ENCODE data around the gene GALNT16.

DNA sequence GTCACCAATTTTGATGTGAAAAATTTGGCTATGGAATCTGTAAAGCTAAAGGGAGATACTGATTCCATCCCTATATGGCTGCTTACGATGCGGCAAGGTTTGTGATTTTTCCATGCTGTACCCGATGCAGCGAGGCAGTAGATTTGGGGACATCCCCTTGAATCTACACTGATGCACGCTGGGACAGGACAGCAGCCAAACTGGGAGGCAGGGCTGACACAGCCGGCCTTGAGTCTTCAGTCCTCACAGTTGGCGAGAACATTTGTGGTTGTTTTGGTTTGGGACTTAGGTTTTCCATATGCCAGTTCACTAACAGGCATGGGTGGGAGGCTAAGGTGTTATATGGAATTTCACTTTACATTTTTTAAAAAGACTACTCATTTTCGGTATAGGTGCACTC lies 3.8 kb downstream of the GALNT16 start:
- TF ChIP-seq EZH2 (optimal IDR thresholded peaks at IDR 0.05; ENCODE audit: low read depth, low read length) (no peak), EZH2phosphoT487 (IDR thresholded peaks at IDR 0.05; ENCODE audit: low read length) (no peak)
- TF ChIP-seq, protein P1, sequence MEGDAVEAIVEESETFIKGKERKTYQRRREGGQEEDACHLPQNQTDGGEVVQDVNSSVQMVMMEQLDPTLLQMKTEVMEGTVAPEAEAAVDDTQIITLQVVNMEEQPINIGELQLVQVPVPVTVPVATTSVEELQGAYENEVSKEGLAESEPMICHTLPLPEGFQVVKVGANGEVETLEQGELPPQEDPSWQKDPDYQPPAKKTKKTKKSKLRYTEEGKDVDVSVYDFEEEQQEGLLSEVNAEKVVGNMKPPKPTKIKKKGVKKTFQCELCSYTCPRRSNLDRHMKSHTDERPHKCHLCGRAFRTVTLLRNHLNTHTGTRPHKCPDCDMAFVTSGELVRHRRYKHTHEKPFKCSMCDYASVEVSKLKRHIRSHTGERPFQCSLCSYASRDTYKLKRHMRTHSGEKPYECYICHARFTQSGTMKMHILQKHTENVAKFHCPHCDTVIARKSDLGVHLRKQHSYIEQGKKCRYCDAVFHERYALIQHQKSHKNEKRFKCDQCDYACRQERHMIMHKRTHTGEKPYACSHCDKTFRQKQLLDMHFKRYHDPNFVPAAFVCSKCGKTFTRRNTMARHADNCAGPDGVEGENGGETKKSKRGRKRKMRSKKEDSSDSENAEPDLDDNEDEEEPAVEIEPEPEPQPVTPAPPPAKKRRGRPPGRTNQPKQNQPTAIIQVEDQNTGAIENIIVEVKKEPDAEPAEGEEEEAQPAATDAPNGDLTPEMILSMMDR (IDR thresholded peaks at IDR 0.05; ENCODE audit: low read length): no peak

Measured in MM.1S (cell line).